Measurements from ENCODE around the gene STAP2. TPM values are rescaled to one million over a fixed set of nuclear protein-coding genes. Genes with fewer than 3 reads are reported as not detected.
A peak's percentile ranks its signal among the peaks of the same experiment; 100 is the strongest.
"Not testable (repeated sequence)": the region's sequence is repeated elsewhere in the genome, so short reads cannot be mapped to it uniquely, and the experiment has no call there.

The STAP2 gene
- total RNA-seq, 1 donor = 1.2 TPM

- DNase-seq (ENCODE audit: low read depth) = no peak
- TF ChIP-seq CTCF (IDR thresholded peaks at IDR 0.05; ENCODE audit: insufficient read depth, low read length) = no peak
- no peak overlapping the region for H3K4me3 ChIP-seq (ENCODE audit: low read depth, low read length)
These were observed 15.7 kb upstream of the STAP2 start for GRCh38 chr19:4354282-4354681.

- no peak overlapping the region for H3K4me3 ChIP-seq (ENCODE audit: low read depth, low read length)
- peak; percentile 79 for DNase-seq (ENCODE audit: low read depth)
- peak; percentile 92 for TF ChIP-seq CTCF (IDR thresholded peaks at IDR 0.05; ENCODE audit: insufficient read depth, low read length)
These were observed 14.1 kb upstream of the STAP2 start for GRCh38 chr19:4352701-4353121.

GRCh38 chr19:4350726-4351125 lies 12.1 kb upstream of the STAP2 start:
- no peak for TF ChIP-seq CTCF (IDR thresholded peaks at IDR 0.05; ENCODE audit: insufficient read depth, low read length)
- DNase-seq (ENCODE audit: low read depth) = no peak

GRCh38 chr19:4350111-4350510 lies 11.5 kb upstream of the STAP2 start:
- no peak for DNase-seq (ENCODE audit: low read depth)
- TF ChIP-seq CTCF (IDR thresholded peaks at IDR 0.05; ENCODE audit: insufficient read depth, low read length) = no peak
- H3K4me3 ChIP-seq (ENCODE audit: low read depth, low read length) = no peak overlapping the region

More at GRCh38 chr19:4350726-4351125, 12.1 kb upstream of the STAP2 start:
- no peak overlapping the region for H3K4me3 ChIP-seq (ENCODE audit: low read depth, low read length)

- DNase-seq (ENCODE audit: low read depth) = not testable (repeated sequence)
These were observed 10.6 kb upstream of the STAP2 start for GRCh38 chr19:4349225-4349624.

GRCh38 chr19:4347521-4347920 lies 8.9 kb upstream of the STAP2 start:
- H3K4me3 ChIP-seq (ENCODE audit: low read depth, low read length) = no peak overlapping the region
- no peak for DNase-seq (ENCODE audit: low read depth)
- no peak for TF ChIP-seq CTCF (IDR thresholded peaks at IDR 0.05; ENCODE audit: insufficient read depth, low read length)

More at GRCh38 chr19:4349225-4349624, 10.6 kb upstream of the STAP2 start:
- not testable (repeated sequence) for H3K4me3 ChIP-seq (ENCODE audit: low read depth, low read length)

- no peak for TF ChIP-seq CTCF (IDR thresholded peaks at IDR 0.05; ENCODE audit: insufficient read depth, low read length)
- H3K4me3 ChIP-seq (ENCODE audit: low read depth, low read length) = no peak overlapping the region
- no peak for DNase-seq (ENCODE audit: low read depth)
These were observed 7.4 kb upstream of the STAP2 start for GRCh38 chr19:4346020-4346383.

All from fibroblast of the aortic adventitia (primary cell).